GM12801 (cell line): Measurements from ENCODE around the gene NTS.

Source experiments
- TF ChIP-seq, protein P1 (sequence below): IDR thresholded peaks from one replicate; pipeline ENCODE4 v1.5.1; 2011; ENCODE audit warnings: control low read depth; ENCODE audit not compliant: insufficient read length; ENCODE audit errors: extremely low read depth

NTS gene, protein sequence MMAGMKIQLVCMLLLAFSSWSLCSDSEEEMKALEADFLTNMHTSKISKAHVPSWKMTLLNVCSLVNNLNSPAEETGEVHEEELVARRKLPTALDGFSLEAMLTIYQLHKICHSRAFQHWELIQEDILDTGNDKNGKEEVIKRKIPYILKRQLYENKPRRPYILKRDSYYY

DNA sequence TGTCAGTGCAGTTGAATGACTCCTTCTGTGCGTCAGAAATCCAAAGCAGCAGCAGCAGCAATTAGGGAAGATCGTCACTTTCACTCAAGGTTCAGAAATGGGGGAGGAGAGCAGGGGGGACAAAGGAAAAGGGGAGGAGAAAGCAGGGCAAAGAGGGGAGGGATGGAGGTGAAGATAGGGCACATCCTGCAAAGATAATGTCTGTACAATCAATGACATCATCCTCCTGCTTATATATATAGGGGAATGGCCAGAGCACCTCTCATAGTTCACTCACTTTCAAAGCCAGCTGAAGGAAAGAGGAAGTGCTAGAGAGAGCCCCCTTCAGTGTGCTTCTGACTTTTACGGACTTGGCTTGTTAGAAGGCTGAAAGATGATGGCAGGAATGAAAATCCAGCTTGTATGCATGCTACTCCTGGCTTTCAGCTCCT, at the start of gene NTS:
TSS of gene NTS (plus strand) at position 265 of the 431 bp plus-strand sequence. CDS start at position 374, 109 bp downstream.
- TF ChIP-seq, protein P1, sequence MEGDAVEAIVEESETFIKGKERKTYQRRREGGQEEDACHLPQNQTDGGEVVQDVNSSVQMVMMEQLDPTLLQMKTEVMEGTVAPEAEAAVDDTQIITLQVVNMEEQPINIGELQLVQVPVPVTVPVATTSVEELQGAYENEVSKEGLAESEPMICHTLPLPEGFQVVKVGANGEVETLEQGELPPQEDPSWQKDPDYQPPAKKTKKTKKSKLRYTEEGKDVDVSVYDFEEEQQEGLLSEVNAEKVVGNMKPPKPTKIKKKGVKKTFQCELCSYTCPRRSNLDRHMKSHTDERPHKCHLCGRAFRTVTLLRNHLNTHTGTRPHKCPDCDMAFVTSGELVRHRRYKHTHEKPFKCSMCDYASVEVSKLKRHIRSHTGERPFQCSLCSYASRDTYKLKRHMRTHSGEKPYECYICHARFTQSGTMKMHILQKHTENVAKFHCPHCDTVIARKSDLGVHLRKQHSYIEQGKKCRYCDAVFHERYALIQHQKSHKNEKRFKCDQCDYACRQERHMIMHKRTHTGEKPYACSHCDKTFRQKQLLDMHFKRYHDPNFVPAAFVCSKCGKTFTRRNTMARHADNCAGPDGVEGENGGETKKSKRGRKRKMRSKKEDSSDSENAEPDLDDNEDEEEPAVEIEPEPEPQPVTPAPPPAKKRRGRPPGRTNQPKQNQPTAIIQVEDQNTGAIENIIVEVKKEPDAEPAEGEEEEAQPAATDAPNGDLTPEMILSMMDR = no peak

DNA sequence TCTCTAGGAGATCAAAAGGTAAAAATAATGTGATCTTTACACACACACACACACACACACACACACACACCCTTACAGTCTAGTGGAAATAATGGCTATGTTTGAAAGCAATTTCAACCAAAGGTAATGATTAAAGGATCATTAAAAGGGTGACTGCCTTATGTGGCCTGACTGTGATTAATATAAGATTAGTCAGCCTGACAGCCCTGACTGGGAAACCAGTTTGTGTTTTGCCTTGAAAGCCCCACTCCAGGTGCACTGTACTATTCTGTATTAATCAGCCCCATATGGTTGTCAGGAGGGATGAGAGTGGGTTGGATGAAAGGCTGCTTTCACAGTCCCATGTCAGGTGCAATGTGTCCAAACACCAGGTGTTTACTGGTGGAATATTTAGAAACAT, 48.3 kb upstream of the NTS start:
- TF ChIP-seq, protein P1 = no peak

DNA sequence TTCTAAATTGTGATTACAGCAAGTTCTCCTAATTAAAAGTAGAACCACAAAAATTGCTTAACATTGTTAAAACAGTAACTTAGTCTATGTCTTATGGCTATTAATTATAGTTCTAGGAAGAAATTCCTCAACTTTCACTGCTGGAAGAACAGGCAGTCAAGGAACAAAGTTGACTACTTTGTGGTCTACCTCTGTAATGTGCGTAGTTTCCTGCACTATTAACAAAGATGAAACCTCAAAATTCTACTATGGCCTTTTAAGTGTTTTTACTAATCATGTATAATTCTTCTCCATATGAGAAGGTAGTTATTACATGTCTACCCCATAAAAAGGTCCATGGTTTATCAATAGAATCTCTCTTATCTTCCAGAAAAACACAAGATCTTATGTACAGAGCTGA, 45.5 kb upstream of the NTS start:
- TF ChIP-seq, protein P1 = no peak

DNA sequence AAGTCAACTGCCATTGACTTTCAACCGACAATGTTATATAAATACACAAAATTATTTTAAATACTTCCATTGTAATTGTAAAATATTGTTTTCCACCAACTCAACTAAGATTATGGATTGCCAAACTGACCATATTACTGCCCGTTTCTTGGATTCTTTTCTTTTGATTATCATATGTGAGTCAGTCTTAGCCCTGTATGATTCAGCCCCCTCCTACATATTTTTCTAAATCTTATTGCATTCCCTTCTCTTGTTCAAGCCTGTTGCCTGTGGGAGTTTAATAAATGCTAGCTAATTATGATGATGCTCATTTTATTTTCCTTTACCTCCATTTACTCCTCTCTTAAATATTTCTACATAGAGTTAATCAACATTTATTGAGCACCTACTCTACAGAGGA, 44.7 kb upstream of the NTS start:
- TF ChIP-seq, protein P1 = no peak

DNA sequence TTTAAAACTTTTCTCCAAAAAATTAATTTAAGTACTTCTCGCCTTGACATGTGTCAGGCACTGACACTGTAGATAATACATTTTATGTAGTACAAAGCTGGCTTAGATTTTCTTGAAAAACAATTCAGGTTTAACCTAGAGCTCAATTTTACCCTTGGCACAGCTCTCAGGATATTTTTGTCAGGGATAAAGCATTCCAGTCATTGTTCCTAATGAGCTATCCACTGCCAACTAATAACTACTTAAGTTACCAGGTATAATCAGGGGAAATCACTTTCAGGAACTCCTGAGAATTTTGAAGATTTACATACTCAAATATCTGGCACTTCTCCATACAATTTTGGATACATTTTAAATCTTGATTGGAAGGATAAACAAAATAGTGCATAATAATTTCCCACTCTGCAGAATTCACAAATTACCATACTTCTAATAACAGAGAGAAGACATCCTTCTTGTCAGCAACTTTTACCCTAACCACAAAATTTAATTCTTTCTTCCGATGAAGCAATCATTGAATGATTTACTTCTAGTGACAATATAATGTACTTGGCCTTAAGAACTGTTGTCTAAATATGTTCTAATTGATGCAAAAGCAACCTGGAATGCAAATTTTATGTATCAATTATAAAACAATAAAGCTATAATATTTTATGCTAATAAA, 42.6 kb upstream of the NTS start:
- TF ChIP-seq, protein P1 = no peak

DNA sequence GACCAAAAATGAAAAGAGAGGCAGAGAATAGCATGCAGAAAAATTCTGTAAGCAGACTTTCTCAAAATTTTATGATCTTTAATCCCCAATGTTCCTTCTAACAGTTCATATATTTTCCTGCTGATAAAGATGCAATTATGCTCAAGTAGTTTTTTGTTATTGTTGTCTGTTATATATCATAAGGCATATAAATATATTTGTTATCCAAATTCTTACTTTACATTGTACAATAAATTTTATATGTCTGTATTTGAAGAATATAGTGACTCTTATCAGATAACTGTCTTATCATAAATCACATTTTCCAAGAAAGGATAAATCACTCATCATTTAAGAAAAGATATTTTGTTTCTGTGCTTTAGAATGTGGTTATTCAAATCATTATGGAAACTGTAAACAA, 40.5 kb upstream of the NTS start:
- TF ChIP-seq, protein P1 = no peak

DNA sequence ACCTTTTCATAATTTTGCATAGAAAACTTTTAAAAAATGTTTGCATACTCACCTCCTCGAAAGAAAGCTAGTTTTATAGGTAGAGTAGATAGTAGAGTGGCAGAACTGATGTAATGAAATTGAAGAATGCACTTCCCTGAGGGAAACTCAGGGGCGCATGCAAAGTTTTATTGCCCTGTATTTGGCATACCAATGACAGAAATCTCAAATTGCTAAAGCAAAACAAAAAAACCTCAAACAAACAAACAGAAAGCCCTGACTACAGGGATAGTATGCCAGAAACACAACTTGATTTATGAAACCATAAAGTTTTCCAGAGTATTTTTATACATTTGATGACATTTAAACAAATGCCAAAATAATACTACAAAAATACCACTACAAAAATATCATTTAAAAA, 39.7 kb upstream of the NTS start:
- TF ChIP-seq, protein P1 = no peak
